Thyroid gland (tissue), 4 donors: ENCODE measurements around the gene GIMAP1. TPM values are rescaled to one million over a fixed set of nuclear protein-coding genes. Genes with fewer than 3 reads are reported as not detected.

Experiments used
- DNase-seq, 2 donors: peaks; one replicate each; pipeline ENCODE4 v3.0.0-alpha.2; 2019
- H3K27ac ChIP-seq, 3 donors: fragments of 200-600 bp; sonication (generic); 1 replicate in 2 of 3; 2 replicates in 1 of 3; pipeline ENCODE4 v1.5.1; 2016 to 2019; ENCODE audit warnings: mild to moderate bottlenecking in 1 of 3, moderate library complexity in 1 of 3
- H3K27me3 ChIP-seq: fragments of 200-600 bp; sonication (generic); one replicate; pipeline ENCODE4 v1.5.1; 2019
- H3K36me3 ChIP-seq, 2 donors: fragments of 200-600 bp; sonication (generic); one replicate each; pipeline ENCODE4 v1.5.1; 2016 to 2019
- H3K4me1 ChIP-seq, 2 donors: fragments of 200-600 bp; sonication (generic); one replicate each; pipeline ENCODE4 v1.5.1; 2017 to 2019
- H3K4me3 ChIP-seq, 3 donors: fragments of 200-600 bp; sonication (generic); replicated peaks in 1 of 3; 1 replicate in 2 of 3; 2 replicates in 1 of 3; pipeline ENCODE4 v1.5.1; 2016; ENCODE audit warnings: mild to moderate bottlenecking in 1 of 3
- H3K9me3 ChIP-seq: fragments of 200-600 bp; sonication (generic); one replicate; pipeline ENCODE4 v1.5.1; 2017
- CTCF ChIP-seq, 6 experiments: fragments of 200-600 bp in 3 of 6; fragments of 450-650 bp in 3 of 6; sonication (generic) in 3 of 6; IDR thresholded peaks; one replicate each; pipeline ENCODE4 v1.5.1; 2016 to 2019; ENCODE audit warnings: antibody characterized with exemption in 6 of 6, mild to moderate bottlenecking in 2 of 6, inconsistent platforms in 1 of 6, moderate library complexity in 1 of 6
- POLR2A ChIP-seq, 2 donors: fragments of 450-650 bp; IDR thresholded peaks; one replicate each; pipeline ENCODE4 v1.6.1; 2017; ENCODE audit warnings: antibody characterized with exemption in 2 of 2, mild to moderate bottlenecking in 2 of 2, moderate library complexity in 1 of 2
- WGBS, 2 donors: methylation state at CpG; one replicate each; pipeline ENCODE4 v1.1.5; 2017; 5-methylcytosine and 5-hydroxymethylcytosine counted together
- intact Hi-C: fragments of 100-400 bp; cut with DNase I; formaldehyde crosslinking; loops from one replicate; pipeline ENCODE4 v1.15.1; 2023
- total RNA-seq, 4 donors: library from RNA; depleted of rRNA; stranded (reverse); fragments of >200 nt; gene quantifications; one replicate each; pipeline ENCODE4 v1.2.3, GENCODE V29; 2016

GIMAP1 gene
- total RNA-seq, 4 donors from 2014 or later = 6.7 to 23.6 (median 9.6) TPM

GRCh38 chr7:150754951-150755350 is 38.5 kb downstream of the GIMAP1 start:
- Histone ChIP-seq H3K36me3 (no peaks in the 10 kb centered on the region), H3K4me3 (no peak overlapping the region), H3K9me3 (no peaks in the 10 kb centered on the region), H3K27ac (peak overlapping the region in 1 of 3 donors; percentile 14), H3K4me1 (no peaks in the 10 kb centered on the region), H3K27me3 (no peaks in the 10 kb centered on the region)
- intact Hi-C loops = no loop called here
- TF ChIP-seq CTCF (IDR thresholded peaks at IDR 0.05) = no peak
- no peak for TF ChIP-seq POLR2A (IDR thresholded peaks at IDR 0.05)
- DNase-seq = no peak

GRCh38 chr7:150755473-150756099 is 39.2 kb downstream of the GIMAP1 start:
- Histone ChIP-seq H3K36me3 (no peaks in the 10 kb centered on the region), H3K4me1 (no peaks in the 10 kb centered on the region), H3K27ac (peak overlapping the region in 1 of 3 donors; percentile 17), H3K9me3 (no peaks in the 10 kb centered on the region), H3K27me3 (no peaks in the 10 kb centered on the region), H3K4me3 (no peak overlapping the region)
- peak in 1 of 2 donors; percentile 12 for DNase-seq
- intact Hi-C loops = no loop called here
- 73 to 74% methylated on average over 4 of the region's 4 CpGs for WGBS, 2 donors
- no peak for TF ChIP-seq POLR2A (IDR thresholded peaks at IDR 0.05)
- no peak for TF ChIP-seq CTCF (IDR thresholded peaks at IDR 0.05)

- no peak for DNase-seq
- peak overlapping the region in 1 of 3 donors; percentile 17 for H3K27ac ChIP-seq
- no peaks in the 10 kb centered on the region for H3K36me3 ChIP-seq
- H3K27me3 ChIP-seq = no peaks in the 10 kb centered on the region
- H3K4me3 ChIP-seq = no peak overlapping the region
- H3K4me1 ChIP-seq = no peaks in the 10 kb centered on the region
- intact Hi-C loops = no loop called here
- 71 to 77% methylated on average over 3 of the region's 3 CpGs for WGBS, 2 donors
- no peaks in the 10 kb centered on the region for H3K9me3 ChIP-seq
- TF ChIP-seq POLR2A (IDR thresholded peaks at IDR 0.05) = no peak
- no peak for TF ChIP-seq CTCF (IDR thresholded peaks at IDR 0.05)
Measured at GRCh38 chr7:150756166-150756565, 39.8 kb downstream of the GIMAP1 start.

- no peaks in the 10 kb centered on the region for H3K27me3 ChIP-seq
- H3K4me1 ChIP-seq = no peaks in the 10 kb centered on the region
- DNase-seq = no peak
- TF ChIP-seq CTCF (IDR thresholded peaks at IDR 0.05) = peak in 3 of 6 experiments; percentile 21 to 40 (median 28)
- TF ChIP-seq POLR2A (IDR thresholded peaks at IDR 0.05) = no peak
- 42 to 44% methylated on average over 1 of the region's 1 CpG for WGBS, 2 donors
- no peak overlapping the region for H3K4me3 ChIP-seq
- intact Hi-C loops = no loop called here
- no peaks in the 10 kb centered on the region for H3K9me3 ChIP-seq
- no peak overlapping the region for H3K27ac ChIP-seq
- no peaks in the 10 kb centered on the region for H3K36me3 ChIP-seq
Measured at GRCh38 chr7:150756858-150757257, 40.4 kb downstream of the GIMAP1 start.

- no peak overlapping the region for H3K27ac ChIP-seq
- H3K27me3 ChIP-seq = no peaks in the 10 kb centered on the region
- intact Hi-C loops = no loop called here
- no peak overlapping the region for H3K4me3 ChIP-seq
- 47 to 50% methylated on average over 1 of the region's 1 CpG for WGBS, 2 donors
- no peak for DNase-seq
- H3K36me3 ChIP-seq = no peaks in the 10 kb centered on the region
- TF ChIP-seq POLR2A (IDR thresholded peaks at IDR 0.05) = no peak
- TF ChIP-seq CTCF (IDR thresholded peaks at IDR 0.05) = no peak
- no peaks in the 10 kb centered on the region for H3K4me1 ChIP-seq
- H3K9me3 ChIP-seq = no peaks in the 10 kb centered on the region
Measured at GRCh38 chr7:150759479-150759878, 43.1 kb downstream of the GIMAP1 start.
